HFF-Myc (cell line): ENCODE data around the gene TTC12.

ENCODE experiments used
- DNase-seq: peaks from one replicate; pipeline ENCODE4 v3.0.0-alpha.2; 2011; ENCODE audit warnings: low read depth; ENCODE audit errors: extremely low read depth
- H3K4me3 ChIP-seq: replicated peaks from 2 replicates; pipeline ENCODE4 v1.5.1; 2011; ENCODE audit warnings: low read depth, mild to moderate bottlenecking, control low read depth, low read length
- TF ChIP-seq, protein P1 (sequence below): IDR thresholded peaks from 2 replicates; pipeline ENCODE4 v1.5.1; 2012; ENCODE audit warnings: mild to moderate bottlenecking, low read depth, low read length, control low read depth; ENCODE audit errors: missing control alignments

Gene TTC12

DNA sequence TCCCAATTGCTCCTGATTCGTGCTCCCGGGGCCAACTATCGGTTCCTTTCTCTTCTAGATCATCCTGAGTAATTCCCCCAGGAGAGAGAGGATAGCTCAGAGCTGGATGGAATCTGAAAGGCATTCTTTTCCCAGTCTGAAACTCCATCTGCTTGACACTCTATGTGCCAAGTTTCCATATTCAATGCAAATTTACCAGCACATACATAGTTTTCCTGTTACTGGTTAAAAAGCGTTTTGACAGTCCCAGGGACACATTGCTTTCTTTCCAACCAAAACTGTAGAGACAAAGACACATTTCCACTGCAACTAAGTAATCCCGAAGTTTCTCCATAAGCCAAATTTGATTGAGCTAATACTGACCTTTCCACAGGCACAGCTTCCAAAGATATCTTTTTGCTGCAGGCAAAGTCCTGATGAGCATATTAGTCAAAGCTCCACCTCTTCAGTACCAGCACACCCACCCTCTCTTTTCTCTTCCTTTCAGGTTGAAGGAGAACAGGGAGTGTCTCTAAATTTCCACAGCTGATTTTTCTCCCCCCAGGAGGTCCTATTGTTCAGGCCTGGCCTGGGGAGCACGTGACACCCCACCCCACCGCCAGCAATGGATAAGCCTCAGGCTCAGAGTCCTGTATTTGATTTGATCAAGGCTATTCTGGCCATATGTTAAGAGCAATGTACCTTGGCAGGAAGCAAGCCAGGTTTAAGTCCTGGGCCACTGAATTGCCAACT lies 63.5 kb downstream of the TTC12 start:
- TF ChIP-seq, protein P1, sequence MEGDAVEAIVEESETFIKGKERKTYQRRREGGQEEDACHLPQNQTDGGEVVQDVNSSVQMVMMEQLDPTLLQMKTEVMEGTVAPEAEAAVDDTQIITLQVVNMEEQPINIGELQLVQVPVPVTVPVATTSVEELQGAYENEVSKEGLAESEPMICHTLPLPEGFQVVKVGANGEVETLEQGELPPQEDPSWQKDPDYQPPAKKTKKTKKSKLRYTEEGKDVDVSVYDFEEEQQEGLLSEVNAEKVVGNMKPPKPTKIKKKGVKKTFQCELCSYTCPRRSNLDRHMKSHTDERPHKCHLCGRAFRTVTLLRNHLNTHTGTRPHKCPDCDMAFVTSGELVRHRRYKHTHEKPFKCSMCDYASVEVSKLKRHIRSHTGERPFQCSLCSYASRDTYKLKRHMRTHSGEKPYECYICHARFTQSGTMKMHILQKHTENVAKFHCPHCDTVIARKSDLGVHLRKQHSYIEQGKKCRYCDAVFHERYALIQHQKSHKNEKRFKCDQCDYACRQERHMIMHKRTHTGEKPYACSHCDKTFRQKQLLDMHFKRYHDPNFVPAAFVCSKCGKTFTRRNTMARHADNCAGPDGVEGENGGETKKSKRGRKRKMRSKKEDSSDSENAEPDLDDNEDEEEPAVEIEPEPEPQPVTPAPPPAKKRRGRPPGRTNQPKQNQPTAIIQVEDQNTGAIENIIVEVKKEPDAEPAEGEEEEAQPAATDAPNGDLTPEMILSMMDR = no peak
- H3K4me3 ChIP-seq = no peak overlapping the region
- no peak for DNase-seq

DNA sequence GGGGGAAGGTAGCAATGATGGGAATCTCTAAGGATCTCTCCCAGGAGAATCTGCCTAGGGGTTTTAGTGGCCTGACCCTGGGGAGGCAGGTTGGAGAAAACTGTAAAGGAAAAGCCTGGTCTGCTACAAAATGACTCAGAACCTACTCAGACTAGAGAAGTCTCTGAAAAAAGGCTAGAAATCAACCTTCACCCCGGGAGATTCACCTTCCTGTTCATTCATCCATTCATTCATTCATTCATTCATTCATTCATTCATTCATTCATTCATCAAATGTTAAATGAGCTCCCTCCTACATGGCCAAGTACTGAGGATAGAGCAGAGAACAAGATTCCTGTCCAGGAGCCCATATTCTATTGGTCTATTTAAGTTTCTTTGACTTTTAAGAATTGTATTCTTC lies 64.3 kb downstream of the TTC12 start:
- no peak for DNase-seq
- TF ChIP-seq, protein P1 = no peak
- H3K4me3 ChIP-seq = no peak overlapping the region

DNA sequence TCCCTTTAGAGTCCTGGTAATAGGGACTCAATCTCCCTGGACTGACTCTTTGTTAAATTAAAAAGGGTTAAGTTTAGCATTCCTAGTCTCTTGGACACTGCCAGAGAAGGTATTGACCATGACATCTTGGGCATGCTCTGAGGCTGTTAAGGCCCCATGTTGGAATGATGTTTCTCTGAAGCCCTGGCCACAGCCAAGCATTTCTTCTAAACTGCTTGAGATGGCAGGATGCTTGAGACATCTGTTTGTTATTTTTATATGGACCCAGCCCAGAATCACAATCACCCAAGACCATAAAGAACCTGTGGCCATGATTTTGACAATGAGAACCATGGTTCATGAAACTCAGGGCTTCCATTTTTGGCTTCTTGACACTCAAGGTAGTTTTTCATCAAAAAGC lies 67.7 kb downstream of the TTC12 start:
- DNase-seq = no peak
- TF ChIP-seq, protein P1 = no peak
- no peak overlapping the region for H3K4me3 ChIP-seq

DNA sequence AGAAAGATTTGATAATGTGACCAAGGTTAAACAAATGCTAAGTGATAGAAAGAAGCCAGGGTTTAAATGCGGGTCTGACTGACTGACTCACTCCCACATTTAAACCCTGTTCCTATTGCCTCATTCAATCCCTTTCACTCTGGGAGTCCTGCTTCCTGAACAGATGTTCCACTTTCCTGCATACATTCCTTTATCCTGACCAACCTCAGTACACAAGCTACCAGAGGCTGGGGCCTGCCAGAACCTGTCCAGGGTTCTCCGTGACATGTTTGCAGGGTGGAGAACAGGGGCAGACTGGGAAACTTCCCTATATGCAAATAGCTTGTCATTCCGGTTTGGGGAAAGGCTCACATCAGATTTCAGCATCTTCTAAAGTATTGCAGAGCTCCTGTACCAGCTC lies 70.2 kb downstream of the TTC12 start:
- peak; percentile 90 for DNase-seq
- TF ChIP-seq, protein P1 = no peak
- no peak overlapping the region for H3K4me3 ChIP-seq

DNA sequence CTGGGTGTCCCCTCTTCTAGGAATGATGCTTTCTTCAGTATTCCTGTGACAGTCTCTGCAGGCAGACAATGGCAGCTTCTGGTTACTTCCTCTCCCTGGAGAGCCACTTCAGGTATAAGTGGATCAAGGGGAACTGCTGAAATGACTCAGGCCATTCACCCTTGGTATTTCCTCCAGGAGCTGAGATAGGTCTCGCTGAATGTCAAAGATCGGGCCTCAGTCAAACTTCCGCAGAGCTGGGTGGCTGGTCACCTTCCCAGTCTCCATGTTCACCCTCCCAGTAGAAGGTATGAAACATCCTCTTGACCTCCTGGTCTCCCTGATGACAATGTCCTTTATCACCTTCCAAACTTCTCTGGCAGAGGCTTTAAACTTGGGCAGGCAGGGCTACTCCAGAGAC lies 71.4 kb downstream of the TTC12 start:
- TF ChIP-seq, protein P1 = no peak
- no peak for DNase-seq
- H3K4me3 ChIP-seq = no peak overlapping the region

DNA sequence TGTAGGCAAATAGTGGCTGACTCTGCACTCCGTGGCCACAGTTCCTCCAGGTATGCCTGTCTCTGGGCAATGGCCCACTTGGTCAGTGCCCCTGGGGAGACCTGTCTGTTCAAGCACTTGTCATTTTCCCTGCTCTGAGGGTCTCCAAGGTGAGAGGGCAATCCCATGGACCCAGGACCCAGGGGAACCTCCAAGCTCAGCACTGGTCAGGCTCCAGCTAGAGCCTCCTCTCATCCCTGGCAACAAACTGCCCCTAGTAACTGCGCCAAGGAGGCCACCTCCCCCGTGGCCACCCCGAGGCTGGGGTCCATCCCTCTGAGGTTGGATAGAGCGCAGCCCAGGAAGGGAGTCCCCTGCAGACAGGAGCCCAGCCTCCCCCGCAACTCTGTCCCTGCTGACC lies 72.5 kb downstream of the TTC12 start:
- DNase-seq = no peak
- TF ChIP-seq, protein P1 = no peak
- no peak overlapping the region for H3K4me3 ChIP-seq

DNA sequence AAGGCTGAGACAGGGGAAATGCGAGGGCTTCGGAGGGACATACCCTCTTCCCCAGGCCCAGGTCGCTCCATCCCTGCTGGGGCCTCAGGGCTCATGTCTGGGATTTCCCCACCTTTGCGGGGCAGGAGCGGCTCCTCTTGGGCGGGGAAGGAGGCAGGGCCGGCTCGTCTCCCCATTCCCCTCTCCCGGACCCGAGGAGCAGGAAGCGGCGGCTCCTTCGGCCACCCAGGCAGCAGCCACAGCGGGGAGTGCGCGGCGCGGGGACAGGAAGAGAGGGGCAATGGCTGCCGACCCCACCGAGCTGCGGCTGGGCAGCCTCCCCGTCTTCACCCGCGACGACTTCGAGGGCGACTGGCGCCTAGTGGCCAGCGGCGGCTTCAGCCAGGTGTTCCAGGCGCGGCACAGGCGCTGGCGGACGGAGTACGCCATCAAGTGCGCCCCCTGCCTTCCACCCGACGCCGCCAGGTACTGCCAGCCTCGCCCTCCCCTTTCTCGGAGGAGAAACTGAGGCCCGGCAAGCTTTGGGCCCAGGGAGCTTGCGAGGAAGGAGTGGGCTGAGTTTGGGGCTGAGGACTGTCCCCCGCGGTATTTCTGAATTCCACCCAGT lies 73.3 kb downstream of the TTC12 start, which contains the start of gene ANKK1:
Gene ANKK1 (plus strand): TSS at position 175 of the 607 bp plus-strand sequence. CDS start 106 bp downstream, at position 281.
- TF ChIP-seq, protein P1 = peak; percentile 29
- H3K4me3 ChIP-seq = no peak within 1 kb of the TSS
- DNase-seq = no peak
